ENCODE measurements around the gene NFAM1.

NFAM1 gene

DNA sequence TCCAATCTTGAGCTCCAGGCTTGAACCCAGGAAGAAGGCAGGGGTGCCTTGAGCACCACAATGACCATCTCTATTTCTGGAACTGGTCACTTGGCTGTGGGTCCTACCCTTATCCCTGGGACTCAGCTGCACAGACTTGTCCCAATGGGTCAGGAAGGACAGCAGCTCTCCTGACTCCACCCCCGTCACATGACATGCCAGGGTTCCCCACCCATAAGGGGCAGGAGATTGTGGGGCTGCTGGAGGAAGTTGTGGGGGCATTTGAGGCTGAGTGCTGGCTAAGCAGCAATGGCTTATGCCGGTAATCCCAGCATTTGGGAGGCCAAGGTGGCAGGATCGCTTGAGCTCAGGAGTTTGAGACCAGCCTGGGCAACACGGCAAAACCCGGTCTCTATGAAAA, 56.2 kb downstream of the NFAM1 start:
- H3K4me3 ChIP-seq (IDR thresholded peaks at IDR 0.05; ENCODE audit: insufficient read depth, low read depth, low read length): no peak overlapping the region
- H3K4me2 ChIP-seq: no peak overlapping the region
- no peak overlapping the region for H3K27ac ChIP-seq
- no peak overlapping the region for H2AFZ ChIP-seq (ENCODE audit: low read depth)
- no peaks in the 10 kb centered on the region for H4K20me1 ChIP-seq (ENCODE audit: insufficient read depth)
- H3K79me2 ChIP-seq (ENCODE audit: insufficient read depth, low read depth): no peaks in the 10 kb centered on the region
- peaks cover 4% of the 10 kb centered on the region for H3K4me1 ChIP-seq (ENCODE audit: low read depth, poor library complexity, severe bottlenecking)
- no peak for TF ChIP-seq CTCF (conservative IDR thresholded peaks at IDR 0.05; ENCODE audit: low read depth, low read length)
- 0 out of 2 replicates have a peak, but pooled peaks cover 3% of the 10 kb centered on the region for H3K27me3 ChIP-seq (ENCODE audit: insufficient read depth, low read depth)
- H3K9ac ChIP-seq: no peak overlapping the region
- no peaks in the 10 kb centered on the region for H3K36me3 ChIP-seq (ENCODE audit: insufficient read depth)

DNA sequence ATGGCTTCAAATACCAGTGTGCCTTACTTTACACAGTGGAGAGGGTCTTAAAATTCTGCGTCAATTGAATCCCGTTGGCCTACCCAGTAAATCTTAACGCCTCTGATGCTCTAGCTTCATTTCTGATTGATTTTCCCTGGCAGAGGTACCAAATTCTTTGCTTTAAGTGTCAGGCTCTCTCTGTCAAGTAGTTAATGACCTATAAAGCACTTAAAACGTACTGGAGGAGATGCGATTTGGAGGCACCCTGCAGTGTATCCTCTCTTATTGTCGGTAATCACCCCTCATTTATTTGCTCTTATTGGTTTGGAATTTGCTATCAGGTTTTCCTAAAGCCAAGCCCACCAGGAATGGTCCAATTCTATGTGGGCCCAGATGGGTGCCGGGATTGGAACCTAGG, 59.2 kb downstream of the NFAM1 start:
- no peaks in the 10 kb centered on the region for H3K79me2 ChIP-seq (ENCODE audit: insufficient read depth, low read depth)
- H3K9ac ChIP-seq: no peak overlapping the region
- no peaks in the 10 kb centered on the region for H3K36me3 ChIP-seq (ENCODE audit: insufficient read depth)
- H3K4me1 ChIP-seq (ENCODE audit: low read depth, poor library complexity, severe bottlenecking): peaks cover 10% of the 10 kb centered on the region
- no peak overlapping the region for H3K27ac ChIP-seq
- TF ChIP-seq CTCF (conservative IDR thresholded peaks at IDR 0.05; ENCODE audit: low read depth, low read length): no peak
- H3K27me3 ChIP-seq (ENCODE audit: insufficient read depth, low read depth): peaks cover 12% of the 10 kb centered on the region
- no peaks in the 10 kb centered on the region for H4K20me1 ChIP-seq (ENCODE audit: insufficient read depth)
- no peak overlapping the region for H3K4me3 ChIP-seq (IDR thresholded peaks at IDR 0.05; ENCODE audit: insufficient read depth, low read depth, low read length)
- H2AFZ ChIP-seq (ENCODE audit: low read depth): no peak overlapping the region
- H3K4me2 ChIP-seq: no peak overlapping the region

- Histone ChIP-seq H3K27ac (no peak overlapping the region), H4K20me1 (ENCODE audit: insufficient read depth) (no peaks in the 10 kb centered on the region), H3K79me2 (ENCODE audit: insufficient read depth, low read depth) (no peaks in the 10 kb centered on the region), H3K9ac (no peak overlapping the region), H3K27me3 (ENCODE audit: insufficient read depth, low read depth) (peaks cover 27% of the 10 kb centered on the region), H3K4me2 (no peak overlapping the region), H3K4me3 (IDR thresholded peaks at IDR 0.05; ENCODE audit: insufficient read depth, low read depth, low read length) (no peak overlapping the region), H3K4me1 (ENCODE audit: low read depth, poor library complexity, severe bottlenecking) (peaks cover 10% of the 10 kb centered on the region), H2AFZ (ENCODE audit: low read depth) (no peak overlapping the region), H3K36me3 (ENCODE audit: insufficient read depth) (no peaks in the 10 kb centered on the region)
- TF ChIP-seq CTCF (conservative IDR thresholded peaks at IDR 0.05; ENCODE audit: low read depth, low read length): no peak
These were observed 60.7 kb downstream of the NFAM1 start for GRCh38 chr22:42371501-42371900.

DNA sequence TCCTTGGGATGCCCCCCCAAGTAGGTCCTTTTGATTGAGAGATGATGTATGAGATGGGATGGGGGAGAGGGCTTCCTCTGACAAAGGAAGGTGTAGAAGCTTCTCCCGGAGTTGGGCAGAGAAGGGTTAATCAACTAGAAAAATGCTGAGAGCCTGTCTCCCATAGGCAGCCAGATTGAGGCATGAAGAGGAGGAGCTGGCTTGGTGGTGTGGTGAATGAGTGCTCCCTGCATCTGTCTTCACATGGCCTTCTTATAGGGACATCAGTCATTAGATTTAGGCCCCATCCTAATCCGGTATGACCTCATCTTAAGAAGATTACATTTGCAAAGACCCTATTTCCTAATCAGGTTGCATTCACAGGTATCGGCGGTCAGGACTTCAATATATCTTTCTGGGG, 61.1 kb downstream of the NFAM1 start:
- no peak for TF ChIP-seq CTCF (conservative IDR thresholded peaks at IDR 0.05; ENCODE audit: low read depth, low read length)
- Histone ChIP-seq H3K9ac (no peak overlapping the region), H3K4me2 (no peak overlapping the region), H3K4me1 (ENCODE audit: low read depth, poor library complexity, severe bottlenecking) (peaks cover 10% of the 10 kb centered on the region), H3K27ac (no peak overlapping the region), H3K4me3 (IDR thresholded peaks at IDR 0.05; ENCODE audit: insufficient read depth, low read depth, low read length) (no peak overlapping the region), H4K20me1 (ENCODE audit: insufficient read depth) (no peaks in the 10 kb centered on the region), H3K27me3 (ENCODE audit: insufficient read depth, low read depth) (peaks cover 29% of the 10 kb centered on the region), H2AFZ (ENCODE audit: low read depth) (no peak overlapping the region), H3K79me2 (ENCODE audit: insufficient read depth, low read depth) (no peaks in the 10 kb centered on the region), H3K36me3 (ENCODE audit: insufficient read depth) (no peaks in the 10 kb centered on the region)

Measured in KMS-11 (cell line).